HT-29 (cell line): ENCODE measurements around the gene CCDC141. TPM values are rescaled to one million over a fixed set of nuclear protein-coding genes. Genes with fewer than 3 reads are reported as not detected.
A peak's percentile ranks its signal among the peaks of the same experiment; 100 is the strongest.
"Not testable (repeated sequence)": the region's sequence is repeated elsewhere in the genome, so short reads cannot be mapped to it uniquely, and the experiment has no call there.

Source experiments
- DNase-seq: peaks from one replicate; pipeline ENCODE4 v3.0.0-alpha.2; 2015; ENCODE audit warnings: low spot score
- total RNA-seq: library from RNA; depleted of rRNA; stranded (reverse); fragments of >200 nt; shearing (Covaris generic); gene quantifications from 2 replicates; pipeline ENCODE4 v1.2.3, GENCODE V29; 2014

Gene CCDC141
- total RNA-seq, 1 experiment from 2014 or later: not detected

- no peak for DNase-seq
These were observed 13.5 kb downstream of the CCDC141 start for GRCh38 chr2:179036353-179036905.

- DNase-seq: no peak
These were observed 18.1 kb downstream of the CCDC141 start for GRCh38 chr2:179031731-179032408.

- no peak for DNase-seq
These were observed 25.5 kb downstream of the CCDC141 start for GRCh38 chr2:179024445-179024844.

GRCh38 chr2:179022685-179023084, 27.3 kb downstream of the CCDC141 start:
- no peak for DNase-seq

GRCh38 chr2:179021258-179021657, 28.7 kb downstream of the CCDC141 start:
- no peak for DNase-seq

- peak; percentile 69 for DNase-seq
These were observed 29.7 kb downstream of the CCDC141 start for GRCh38 chr2:179020156-179020750.

GRCh38 chr2:179019260-179019659, 30.7 kb downstream of the CCDC141 start:
- no peak for DNase-seq

GRCh38 chr2:179017773-179018357, 32.1 kb downstream of the CCDC141 start:
- no peak for DNase-seq

- DNase-seq: not testable (repeated sequence)
These were observed 35.7 kb downstream of the CCDC141 start for GRCh38 chr2:179014189-179014588.

GRCh38 chr2:179005976-179006375, 44.0 kb downstream of the CCDC141 start:
- DNase-seq: no peak

- no peak for DNase-seq
These were observed 50.5 kb downstream of the CCDC141 start for GRCh38 chr2:178999476-178999875.

GRCh38 chr2:178998539-178998938, 51.4 kb downstream of the CCDC141 start:
- DNase-seq: no peak

GRCh38 chr2:178997477-178997876, 52.5 kb downstream of the CCDC141 start:
- no peak for DNase-seq

- DNase-seq: no peak
These were observed 52.9 kb downstream of the CCDC141 start for GRCh38 chr2:178997067-178997466.

GRCh38 chr2:178994264-178994663, 55.7 kb downstream of the CCDC141 start:
- DNase-seq: no peak

- DNase-seq: no peak
These were observed 56.1 kb downstream of the CCDC141 start for GRCh38 chr2:178993788-178994187.

GRCh38 chr2:178992719-178993118, 57.2 kb downstream of the CCDC141 start:
- DNase-seq: peak; percentile 15

GRCh38 chr2:178990533-178991241, 59.2 kb downstream of the CCDC141 start:
- DNase-seq: no peak

GRCh38 chr2:178989424-178989823, 60.5 kb downstream of the CCDC141 start:
- DNase-seq: not testable (repeated sequence)

- DNase-seq: not testable (repeated sequence)
These were observed 67.3 kb downstream of the CCDC141 start for GRCh38 chr2:178982652-178983051.

GRCh38 chr2:178980815-178981214, 69.1 kb downstream of the CCDC141 start:
- no peak for DNase-seq

GRCh38 chr2:178978667-178979066, 71.3 kb downstream of the CCDC141 start:
- DNase-seq: no peak
